ENCODE measurements around the gene NEK8.
"Not testable (repeated sequence)": the region's sequence is repeated elsewhere in the genome, so short reads cannot be mapped to it uniquely, and the experiment has no call there.

Gene NEK8

GRCh38 chr17:28726226-28726626, 2.4 kb upstream of the NEK8 start, which contains the start of gene TLCD1:
TSS of gene TLCD1 (minus strand) at chr17:28726233. CDS start at chr17:28726097, 136 bp downstream.
- TF ChIP-seq SUZ12 (IDR thresholded peaks at IDR 0.05; ENCODE audit: extremely low read depth, insufficient read depth, insufficient read length) (no peak), ZNF274 (IDR thresholded peaks at IDR 0.05; ENCODE audit: low read depth, low read length) (no peak), YY1 (IDR thresholded peaks at IDR 0.05; ENCODE audit: insufficient read depth, insufficient read length) (no peak)
- DNase-seq (ENCODE audit: low read depth, low spot score): no peak
- peaks cover 33% of the 10 kb centered on the region for H3K36me3 ChIP-seq (ENCODE audit: insufficient read depth, insufficient read length, low read length)
- peak within 1 kb of the TSS; percentile 96 for H3K9ac ChIP-seq (ENCODE audit: insufficient read length, low read depth)
- H3K27me3 ChIP-seq (ENCODE audit: insufficient read depth, insufficient read length): no peaks in the 10 kb centered on the region
- no peaks in the 10 kb centered on the region for H3K9me3 ChIP-seq (ENCODE audit: insufficient read depth, low read length)
- peak within 1 kb of the TSS; percentile 85 for H3K4me3 ChIP-seq (ENCODE audit: insufficient read length, low read depth)
- H3K4me1 ChIP-seq (ENCODE audit: insufficient read depth, insufficient read length): peaks cover 5% of the 10 kb centered on the region

- Histone ChIP-seq H3K9ac (ENCODE audit: insufficient read length, low read depth) (peak overlapping the region; percentile 96), H3K27me3 (ENCODE audit: insufficient read depth, insufficient read length) (no peaks in the 10 kb centered on the region), H3K36me3 (ENCODE audit: insufficient read depth, insufficient read length, low read length) (peaks cover 27% of the 10 kb centered on the region), H3K4me3 (ENCODE audit: insufficient read length, low read depth) (peak overlapping the region; percentile 49), H3K9me3 (ENCODE audit: insufficient read depth, low read length) (no peaks in the 10 kb centered on the region), H3K4me1 (ENCODE audit: insufficient read depth, insufficient read length) (peaks cover 5% of the 10 kb centered on the region)
- peak; percentile 92 for DNase-seq (ENCODE audit: low read depth, low spot score)
- no peak for TF ChIP-seq ZNF274 (IDR thresholded peaks at IDR 0.05; ENCODE audit: low read depth, low read length)
- TF ChIP-seq SUZ12 (IDR thresholded peaks at IDR 0.05; ENCODE audit: extremely low read depth, insufficient read depth, insufficient read length): no peak
- no peak for TF ChIP-seq YY1 (IDR thresholded peaks at IDR 0.05; ENCODE audit: insufficient read depth, insufficient read length)
Observed at GRCh38 chr17:28726627-28727491, 1.7 kb upstream of the NEK8 start.

- Histone ChIP-seq H3K4me1 (ENCODE audit: insufficient read depth, insufficient read length) (no peaks in the 10 kb centered on the region), H3K27me3 (ENCODE audit: insufficient read depth, insufficient read length) (no peaks in the 10 kb centered on the region), H3K4me3 (ENCODE audit: insufficient read length, low read depth) (no peak overlapping the region), H3K9ac (ENCODE audit: insufficient read length, low read depth) (no peak overlapping the region), H3K9me3 (ENCODE audit: insufficient read depth, low read length) (no peaks in the 10 kb centered on the region), H3K36me3 (ENCODE audit: insufficient read depth, insufficient read length, low read length) (peaks cover 10% of the 10 kb centered on the region)
- no peak for TF ChIP-seq SUZ12 (IDR thresholded peaks at IDR 0.05; ENCODE audit: extremely low read depth, insufficient read depth, insufficient read length)
- no peak for DNase-seq (ENCODE audit: low read depth, low spot score)
Observed at GRCh38 chr17:28729950-28730330, 1.4 kb downstream of the NEK8 start.

GRCh38 chr17:28733346-28733745, 4.8 kb downstream of the NEK8 start:
- no peak overlapping the region for H3K4me3 ChIP-seq (ENCODE audit: insufficient read length, low read depth)
- no peak overlapping the region for H3K9ac ChIP-seq (ENCODE audit: insufficient read length, low read depth)
- no peaks in the 10 kb centered on the region for H3K4me1 ChIP-seq (ENCODE audit: insufficient read depth, insufficient read length)
- DNase-seq (ENCODE audit: low read depth, low spot score): no peak
- H3K27me3 ChIP-seq (ENCODE audit: insufficient read depth, insufficient read length): no peaks in the 10 kb centered on the region
- no peaks in the 10 kb centered on the region for H3K9me3 ChIP-seq (ENCODE audit: insufficient read depth, low read length)
- peaks cover 22% of the 10 kb centered on the region for H3K36me3 ChIP-seq (ENCODE audit: insufficient read depth, insufficient read length, low read length)
- TF ChIP-seq SUZ12 (IDR thresholded peaks at IDR 0.05; ENCODE audit: extremely low read depth, insufficient read depth, insufficient read length) (no peak), YY1 (IDR thresholded peaks at IDR 0.05; ENCODE audit: insufficient read depth, insufficient read length) (no peak), ZNF274 (IDR thresholded peaks at IDR 0.05; ENCODE audit: low read depth, low read length) (no peak)

- Histone ChIP-seq H3K4me1 (ENCODE audit: insufficient read depth, insufficient read length) (peaks cover 2% of the 10 kb centered on the region), H3K4me3 (ENCODE audit: insufficient read length, low read depth) (no peak overlapping the region), H3K27me3 (ENCODE audit: insufficient read depth, insufficient read length) (no peaks in the 10 kb centered on the region), H3K9me3 (ENCODE audit: insufficient read depth, low read length) (no peaks in the 10 kb centered on the region), H3K9ac (ENCODE audit: insufficient read length, low read depth) (no peak overlapping the region), H3K36me3 (ENCODE audit: insufficient read depth, insufficient read length, low read length) (peaks cover 31% of the 10 kb centered on the region)
- TF ChIP-seq SUZ12 (IDR thresholded peaks at IDR 0.05; ENCODE audit: extremely low read depth, insufficient read depth, insufficient read length) (no peak), YY1 (IDR thresholded peaks at IDR 0.05; ENCODE audit: insufficient read depth, insufficient read length) (no peak), ZNF274 (IDR thresholded peaks at IDR 0.05; ENCODE audit: low read depth, low read length) (no peak)
- DNase-seq (ENCODE audit: low read depth, low spot score): no peak
Observed at GRCh38 chr17:28734712-28735241, 6.2 kb downstream of the NEK8 start.

GRCh38 chr17:28735242-28735722, 6.7 kb downstream of the NEK8 start:
- Histone ChIP-seq H3K4me1 (ENCODE audit: insufficient read depth, insufficient read length) (peaks cover 2% of the 10 kb centered on the region), H3K27me3 (ENCODE audit: insufficient read depth, insufficient read length) (no peaks in the 10 kb centered on the region), H3K9me3 (ENCODE audit: insufficient read depth, low read length) (no peaks in the 10 kb centered on the region), H3K36me3 (ENCODE audit: insufficient read depth, insufficient read length, low read length) (peaks cover 32% of the 10 kb centered on the region), H3K4me3 (ENCODE audit: insufficient read length, low read depth) (no peak overlapping the region), H3K9ac (ENCODE audit: insufficient read length, low read depth) (no peak overlapping the region)
- DNase-seq (ENCODE audit: low read depth, low spot score): no peak
- TF ChIP-seq ZNF274 (IDR thresholded peaks at IDR 0.05; ENCODE audit: low read depth, low read length) (no peak), SUZ12 (IDR thresholded peaks at IDR 0.05; ENCODE audit: extremely low read depth, insufficient read depth, insufficient read length) (no peak), YY1 (IDR thresholded peaks at IDR 0.05; ENCODE audit: insufficient read depth, insufficient read length) (no peak)

- not testable (repeated sequence) for DNase-seq (ENCODE audit: low read depth, low spot score); H3K9me3 ChIP-seq (ENCODE audit: insufficient read depth, low read length); H3K9ac ChIP-seq (ENCODE audit: insufficient read length, low read depth); H3K4me3 ChIP-seq (ENCODE audit: insufficient read length, low read depth); H3K27me3 ChIP-seq (ENCODE audit: insufficient read depth, insufficient read length); H3K4me1 ChIP-seq (ENCODE audit: insufficient read depth, insufficient read length)
- H3K36me3 ChIP-seq (ENCODE audit: insufficient read depth, insufficient read length, low read length): peaks cover 39% of the 10 kb centered on the region
Observed at GRCh38 chr17:28735913-28736769, 7.6 kb downstream of the NEK8 start.

All from NT2/D1 (cell line).